HG03159 (cell line): ENCODE measurements around the gene ASPRV1.

ENCODE experiments used
- ATAC-seq: cut with Tn5 transposase; IDR thresholded peaks from one replicate; pipeline ENCODE4 v1.9.1; 2021; ENCODE audit warnings: mild to moderate bottlenecking, moderate library complexity; ENCODE audit not compliant: unreplicated experiment

ASPRV1 gene

DNA sequence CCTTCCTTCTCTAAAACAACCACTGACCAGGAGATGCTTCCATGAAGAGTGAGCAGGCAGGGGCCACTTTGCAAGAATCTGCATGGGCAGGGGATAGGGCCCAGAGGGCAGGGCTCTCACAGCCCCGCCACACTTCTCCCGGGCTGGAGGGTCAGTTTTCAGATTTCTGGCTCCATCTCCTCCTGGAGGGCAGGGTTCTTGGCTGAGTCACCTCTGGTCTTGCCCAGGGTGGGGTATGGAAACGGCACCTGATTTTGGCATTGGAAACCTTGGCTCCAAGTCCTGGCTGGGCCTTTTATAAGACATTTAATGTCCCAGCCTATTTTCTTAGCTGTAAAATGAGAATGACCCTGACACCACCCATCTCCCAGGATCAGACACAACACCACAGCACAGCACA lies 27.6 kb upstream of the ASPRV1 start:
- no peak for ATAC-seq

DNA sequence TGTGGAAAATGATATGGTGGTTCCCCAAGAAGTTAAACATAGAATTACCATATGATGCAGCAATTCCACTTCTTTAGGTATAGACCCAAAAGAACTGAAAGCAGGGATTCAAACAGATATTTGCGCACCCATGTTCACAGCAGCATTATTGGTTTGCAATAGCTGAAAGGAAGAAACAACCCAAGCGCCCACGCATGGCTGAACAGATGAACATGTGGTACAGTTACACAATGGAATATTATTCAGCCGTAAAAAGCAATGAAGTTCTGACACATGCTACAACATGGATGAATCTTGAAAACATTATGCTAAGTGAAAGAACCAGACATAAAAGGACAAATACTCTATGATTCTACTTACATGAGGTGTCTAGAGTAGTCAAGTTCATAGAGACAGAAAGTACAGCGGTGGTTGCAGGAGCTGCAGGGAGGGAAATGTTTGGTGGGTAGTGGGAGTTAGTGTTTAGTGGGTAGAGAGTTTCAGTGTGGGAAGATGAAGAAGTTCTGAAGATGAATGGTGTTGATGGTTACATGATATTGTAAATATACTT lies 26.7 kb upstream of the ASPRV1 start:
- ATAC-seq: no peak

DNA sequence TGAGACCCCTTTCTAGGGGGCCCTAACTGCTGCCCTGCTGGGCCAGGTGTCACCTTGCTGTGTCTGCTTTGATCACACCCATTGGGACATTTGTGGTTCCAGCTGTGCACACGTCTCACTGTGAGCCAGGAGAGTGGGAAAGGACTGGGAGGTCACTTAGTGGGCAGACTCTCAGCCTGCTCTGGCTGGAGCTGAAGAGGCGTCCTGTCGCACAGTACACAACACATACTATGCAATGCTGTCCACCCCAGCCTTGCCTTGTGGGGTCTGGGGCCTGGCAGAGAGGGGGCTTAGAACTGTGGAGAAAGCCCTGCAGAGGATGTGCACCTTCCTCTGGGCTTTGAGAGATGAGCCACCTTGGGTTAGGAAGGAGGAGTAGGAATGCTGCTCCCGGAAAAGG lies 25.3 kb upstream of the ASPRV1 start:
- ATAC-seq: no peak

DNA sequence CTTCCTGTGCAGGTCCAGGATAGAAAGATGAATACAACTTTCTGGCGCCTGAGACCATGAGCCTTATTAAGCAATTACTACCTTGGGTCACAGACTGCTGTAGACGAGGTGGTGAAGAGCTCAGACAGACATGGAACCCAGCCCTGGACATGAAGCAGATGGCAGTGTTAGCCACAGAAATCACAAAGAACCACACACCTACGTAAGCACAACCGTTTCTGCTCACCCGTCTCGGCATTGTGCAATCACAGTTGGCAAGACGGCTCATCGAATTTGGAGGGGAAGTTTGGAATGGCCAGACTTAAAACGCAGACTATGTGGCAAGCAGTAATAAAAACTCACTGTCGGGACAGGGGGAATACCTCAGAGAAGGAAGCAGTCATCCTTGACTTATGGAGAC lies 24.3 kb upstream of the ASPRV1 start:
- ATAC-seq: no peak

DNA sequence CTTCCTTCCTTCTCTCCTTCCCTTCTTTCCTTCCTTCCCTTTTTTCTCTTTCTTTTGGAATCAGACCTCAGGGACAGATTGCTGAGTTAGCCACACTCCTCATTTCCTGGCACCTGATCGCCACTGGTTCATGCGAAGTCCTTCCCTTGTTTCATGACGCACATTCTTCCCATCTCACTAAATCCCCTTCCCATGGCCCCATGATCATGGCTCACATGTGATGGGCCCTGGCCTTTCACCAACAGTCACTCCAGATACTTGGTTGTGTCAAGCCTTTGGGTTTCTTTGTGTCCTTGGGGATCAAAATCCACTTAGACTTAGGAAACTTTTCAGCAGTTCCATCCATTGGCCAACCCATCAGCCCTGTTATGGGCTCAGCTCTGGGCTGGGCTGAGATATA lies 23.8 kb upstream of the ASPRV1 start:
- no peak for ATAC-seq

DNA sequence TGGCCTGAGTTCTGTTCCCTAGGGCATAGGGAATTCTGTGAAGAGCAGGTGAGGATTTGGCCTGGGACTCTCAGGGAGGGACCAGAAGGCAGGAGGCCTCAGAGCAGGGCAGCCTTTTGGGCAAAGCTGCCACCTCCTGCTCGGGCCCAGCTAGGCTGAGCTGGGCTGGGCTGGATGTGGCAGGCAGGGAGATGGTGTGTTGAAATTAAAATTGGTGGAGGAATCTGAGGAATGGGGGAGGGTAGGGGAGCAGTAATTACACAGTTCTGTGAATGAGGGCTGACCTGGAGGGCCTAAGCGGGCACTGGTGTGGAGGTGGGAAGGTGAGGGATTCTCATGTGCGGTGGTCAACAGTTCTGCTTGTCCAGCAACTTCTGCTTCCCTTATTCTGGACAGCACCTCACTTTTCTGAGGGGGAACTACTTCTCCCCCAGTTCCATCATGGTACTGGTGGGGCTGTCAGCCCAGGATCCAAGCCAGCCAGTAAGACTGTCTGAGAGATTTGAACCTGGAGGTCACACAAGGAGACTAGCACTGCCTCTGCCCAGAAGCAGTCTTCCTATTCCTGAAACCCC lies 22.0 kb upstream of the ASPRV1 start:
- ATAC-seq: no peak

DNA sequence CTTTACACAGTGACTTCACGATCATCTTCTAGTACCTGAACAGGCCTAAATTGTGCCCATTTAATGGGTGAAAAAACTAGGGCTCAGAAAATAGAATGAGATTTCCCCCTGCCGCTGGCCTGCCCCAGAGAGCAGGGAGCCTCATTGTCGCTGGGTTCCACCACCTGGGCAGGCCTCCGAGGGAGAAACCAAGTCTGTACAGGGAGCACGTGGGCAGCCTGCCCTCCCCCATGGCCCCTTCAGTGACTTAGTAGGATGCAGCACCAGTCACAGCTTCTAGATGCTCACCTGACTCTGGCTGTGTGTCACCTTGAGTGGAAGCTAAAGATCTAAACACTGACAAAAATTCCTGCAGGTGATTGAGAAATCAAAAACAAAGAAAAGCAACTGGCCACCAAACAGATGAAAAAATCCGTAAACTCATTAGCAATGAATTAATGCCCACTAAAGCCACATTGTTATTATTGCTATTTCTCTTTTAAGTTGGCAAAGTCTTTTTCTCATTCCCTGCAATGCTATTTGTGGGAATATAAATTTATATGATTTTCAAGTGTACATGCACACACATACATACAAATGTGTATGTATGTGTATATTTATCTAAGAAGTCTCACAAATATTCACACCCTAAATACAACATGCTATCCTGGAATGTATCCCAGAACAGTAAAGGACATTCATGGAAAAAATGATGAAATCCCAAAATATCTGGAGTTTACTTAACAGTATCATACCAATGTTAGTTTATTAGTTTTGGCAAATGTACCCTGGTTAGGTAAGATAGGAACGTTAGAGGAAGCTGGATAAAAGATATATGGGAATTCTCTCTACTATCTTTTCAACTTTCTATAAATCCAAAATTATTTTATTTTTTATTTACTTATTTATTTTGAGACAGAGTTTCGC lies 18.7 kb upstream of the ASPRV1 start:
- ATAC-seq: no peak

DNA sequence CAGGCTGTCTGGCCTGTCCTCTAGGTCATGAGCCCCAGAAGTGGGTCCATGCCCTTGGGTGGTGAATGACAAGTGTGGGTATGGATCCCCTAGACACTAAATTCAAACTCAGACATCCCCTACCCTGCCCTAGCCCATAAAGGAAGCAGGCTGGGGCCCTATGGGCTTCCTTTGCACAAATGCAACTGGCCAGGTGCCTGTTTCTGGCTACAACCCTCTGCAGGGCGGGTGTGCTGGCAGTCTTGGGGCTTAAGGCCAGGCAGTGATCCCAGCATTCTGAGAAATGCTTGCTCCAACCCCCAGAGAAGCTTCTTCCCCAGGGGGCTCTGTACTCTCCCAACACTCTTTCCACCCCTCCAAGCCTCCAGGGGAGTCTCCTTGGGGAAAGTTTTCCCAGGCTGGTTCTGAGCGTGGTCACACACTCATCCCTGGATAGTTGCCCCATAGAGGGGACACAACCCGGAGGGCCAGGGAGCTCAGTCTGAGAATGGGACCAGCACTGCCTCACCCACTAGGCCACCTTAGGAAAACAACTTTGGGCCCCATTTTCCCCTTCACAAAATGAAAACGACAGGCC lies 16.6 kb upstream of the ASPRV1 start:
- ATAC-seq: no peak

DNA sequence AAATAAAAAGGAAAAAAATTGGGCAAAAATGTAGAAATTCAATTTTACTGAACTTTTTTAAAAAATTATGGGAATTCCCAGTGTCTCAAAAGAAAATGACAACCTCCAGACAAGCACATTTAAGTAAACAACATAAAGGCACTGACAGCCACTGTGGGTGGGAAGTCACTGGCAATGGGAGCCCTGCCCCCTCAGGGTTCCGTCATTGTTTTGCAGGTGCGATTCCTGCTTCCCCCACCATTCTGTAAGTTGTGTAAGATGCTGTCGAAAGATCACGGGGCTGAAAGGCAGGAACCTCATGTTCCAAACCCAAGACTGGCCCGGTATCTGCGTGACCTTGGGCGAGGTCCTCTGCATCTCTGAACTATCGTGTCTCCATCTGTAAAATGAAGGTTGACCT lies 15.8 kb upstream of the ASPRV1 start:
- no peak for ATAC-seq

DNA sequence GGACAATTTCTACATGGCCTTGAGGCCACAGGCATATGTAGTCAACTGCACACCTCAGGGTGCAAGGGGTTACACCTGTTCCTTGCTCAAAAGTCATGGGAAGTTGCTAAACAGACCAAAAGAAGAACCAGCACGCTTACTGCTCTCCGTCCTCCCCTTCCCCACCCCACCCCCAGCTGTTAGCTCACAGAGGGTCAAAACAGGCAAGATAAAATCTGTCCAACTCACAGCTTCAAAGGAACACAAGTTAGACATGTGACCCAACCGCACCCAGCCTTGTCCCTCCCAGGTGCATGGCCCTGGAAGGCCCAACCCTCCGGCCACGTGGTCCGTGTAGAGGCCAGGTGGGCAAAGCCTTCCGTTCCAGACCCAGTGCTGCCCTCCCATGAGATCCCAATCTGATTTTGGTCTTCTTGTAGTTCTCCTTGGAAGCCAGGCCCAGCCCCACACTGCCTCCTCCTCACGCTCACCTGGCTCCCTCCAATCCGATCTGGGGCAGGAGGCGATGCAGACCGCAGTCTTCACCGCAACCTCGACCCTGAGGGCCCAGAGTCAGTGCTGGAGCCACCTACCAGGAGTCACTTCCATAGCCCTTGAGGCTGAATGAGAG lies 14.5 kb upstream of the ASPRV1 start:
- ATAC-seq: no peak

DNA sequence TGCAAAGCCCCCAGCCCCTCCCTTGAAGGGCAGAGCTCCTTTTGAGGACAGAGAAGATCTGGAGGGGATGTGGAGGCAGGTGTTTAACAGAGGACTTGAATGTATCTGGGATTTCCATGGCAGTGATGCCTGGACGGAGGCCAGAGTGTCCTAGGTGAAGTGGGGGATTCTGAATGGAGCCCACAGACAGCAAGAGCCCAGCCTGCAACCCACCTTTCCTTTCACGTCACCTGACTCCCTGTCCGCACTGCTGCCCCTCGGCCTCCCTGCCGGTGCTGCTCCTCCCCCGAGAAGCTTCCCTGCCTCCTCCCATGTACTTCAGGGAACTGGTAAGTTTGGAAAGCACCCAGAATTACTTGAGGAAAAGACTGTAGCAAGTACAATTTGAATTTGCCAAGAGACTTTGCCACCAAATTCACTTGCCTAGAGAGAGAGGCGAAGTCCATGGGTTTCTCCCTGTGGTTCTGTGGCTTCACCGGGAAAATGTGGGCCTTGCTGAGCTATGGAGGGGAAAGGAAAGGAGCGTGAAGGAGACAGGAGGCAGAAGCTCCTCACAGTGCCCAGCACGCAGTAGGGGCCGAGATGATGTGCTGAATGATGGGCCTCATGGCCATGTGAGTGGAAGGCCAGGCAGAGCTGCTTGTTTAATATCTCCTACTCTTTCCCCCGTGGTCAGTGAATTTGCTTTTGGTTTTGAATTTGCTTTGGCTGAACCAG lies 13.9 kb upstream of the ASPRV1 start:
- no peak for ATAC-seq

DNA sequence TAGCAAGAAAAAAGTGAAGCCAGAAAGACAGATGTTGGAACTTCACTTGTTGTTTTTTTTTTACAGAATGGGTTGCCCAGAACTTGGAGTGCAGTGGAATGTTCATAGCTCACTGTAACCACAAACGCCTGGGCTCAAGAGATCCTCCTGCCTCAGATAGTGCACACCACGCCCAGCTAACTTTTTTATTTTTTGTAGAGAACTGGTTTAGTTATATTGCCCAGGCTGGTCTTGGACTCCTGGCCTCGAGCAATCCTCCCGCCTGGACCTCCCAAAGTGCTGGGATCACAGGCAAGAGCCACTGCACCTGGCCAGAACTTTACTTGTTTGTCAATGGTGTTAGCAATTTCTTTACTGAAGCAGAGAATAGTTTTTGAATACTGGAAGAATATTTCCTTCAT lies 11.9 kb upstream of the ASPRV1 start:
- no peak for ATAC-seq

DNA sequence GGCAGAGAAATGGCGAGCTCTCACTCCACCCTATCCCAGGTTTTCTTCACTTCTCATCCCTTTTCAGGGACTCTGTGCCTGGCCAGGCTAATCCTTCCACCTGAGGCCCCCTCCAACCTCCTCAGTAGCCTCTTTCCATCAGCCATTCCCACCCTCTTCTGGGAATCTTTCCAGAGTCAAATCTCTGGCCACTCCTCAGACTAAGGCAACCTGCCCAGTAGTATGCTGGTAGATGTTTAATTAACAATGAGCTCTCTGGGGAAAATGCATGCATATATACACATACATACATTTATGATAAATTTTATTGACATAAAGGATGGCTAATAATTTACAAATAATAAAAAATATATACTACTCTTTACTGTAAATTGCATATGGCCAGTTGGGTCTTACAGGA lies 11.4 kb upstream of the ASPRV1 start:
- ATAC-seq: no peak

DNA sequence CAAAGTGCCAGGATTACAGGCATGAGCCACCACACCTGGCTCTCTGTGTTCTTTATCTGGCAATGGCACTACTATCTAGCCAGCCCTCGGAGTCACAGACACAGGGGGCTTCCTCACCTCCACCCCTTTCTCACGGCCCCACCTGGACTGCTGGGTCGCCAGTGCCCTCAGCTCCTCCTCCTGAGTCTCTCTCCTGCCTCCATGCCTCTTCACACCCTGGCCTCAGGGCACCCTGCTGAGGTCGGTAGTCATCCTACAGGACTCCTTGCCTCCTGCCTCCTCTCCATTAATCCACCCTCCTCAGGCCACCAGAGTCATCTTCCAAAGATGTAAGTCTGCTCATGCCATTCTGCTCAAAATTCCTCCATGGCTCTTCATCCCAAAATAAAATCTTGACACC lies 8.6 kb upstream of the ASPRV1 start:
- ATAC-seq: no peak

DNA sequence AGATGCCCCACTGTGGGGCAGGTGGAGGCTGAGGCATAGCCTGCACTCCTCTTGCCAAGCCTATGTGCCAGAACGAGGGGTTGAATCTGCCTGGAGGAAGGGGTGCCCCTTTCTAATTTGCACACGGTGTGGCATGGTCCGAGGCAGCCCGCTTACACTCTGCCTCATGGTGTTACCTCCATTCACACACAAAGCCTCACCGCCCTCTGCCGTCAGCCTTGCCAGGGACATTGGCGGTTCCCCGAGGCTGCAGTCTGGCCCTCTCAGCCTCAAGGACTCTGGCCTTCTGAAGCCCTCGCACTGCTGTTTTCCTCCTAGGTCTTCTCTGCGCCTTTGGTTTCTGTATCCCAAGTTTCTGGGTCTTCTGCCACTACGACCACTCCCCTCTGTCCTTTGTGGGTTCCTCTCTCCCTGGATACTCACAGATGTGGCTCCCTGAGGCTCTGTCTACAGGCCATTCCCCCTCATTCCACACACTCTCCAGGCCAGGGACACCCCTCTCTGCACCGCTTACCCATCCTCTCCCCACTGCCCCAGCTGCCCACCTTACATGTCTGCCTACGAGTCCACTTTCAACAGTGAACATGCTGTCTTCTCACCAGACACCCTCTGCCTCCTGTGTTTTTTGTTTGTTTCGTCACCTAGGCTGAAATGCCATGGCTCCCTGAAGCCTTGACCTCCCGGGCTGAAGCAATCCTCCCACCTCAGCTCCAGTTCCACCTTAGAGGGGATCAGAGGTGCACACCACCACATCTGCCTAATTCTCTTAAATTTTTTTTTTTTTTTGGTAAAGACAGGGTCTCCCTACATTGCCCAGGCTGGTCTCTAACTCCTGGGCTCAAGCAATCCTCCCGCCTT lies 7.9 kb upstream of the ASPRV1 start:
- ATAC-seq: no peak

DNA sequence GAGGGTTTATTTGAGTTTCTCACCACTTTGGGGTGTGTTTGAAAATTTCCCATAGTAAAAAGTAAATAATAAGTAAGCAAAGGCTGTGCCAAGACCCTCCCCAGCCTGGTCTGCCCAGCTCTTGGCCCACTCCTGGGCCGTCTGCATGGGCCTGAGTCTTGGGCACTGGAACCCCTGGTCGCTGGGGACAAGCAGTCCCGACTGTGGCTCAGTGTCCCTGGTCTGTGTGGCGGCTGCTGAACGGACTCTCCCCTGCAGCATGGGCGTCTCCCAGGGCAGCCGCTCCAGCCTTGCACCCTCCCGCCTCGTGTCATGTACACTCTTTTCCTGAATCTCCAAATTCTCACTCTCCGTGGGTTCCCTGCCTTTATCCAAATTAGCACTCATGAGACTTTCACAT lies 7.2 kb upstream of the ASPRV1 start:
- ATAC-seq: no peak

DNA sequence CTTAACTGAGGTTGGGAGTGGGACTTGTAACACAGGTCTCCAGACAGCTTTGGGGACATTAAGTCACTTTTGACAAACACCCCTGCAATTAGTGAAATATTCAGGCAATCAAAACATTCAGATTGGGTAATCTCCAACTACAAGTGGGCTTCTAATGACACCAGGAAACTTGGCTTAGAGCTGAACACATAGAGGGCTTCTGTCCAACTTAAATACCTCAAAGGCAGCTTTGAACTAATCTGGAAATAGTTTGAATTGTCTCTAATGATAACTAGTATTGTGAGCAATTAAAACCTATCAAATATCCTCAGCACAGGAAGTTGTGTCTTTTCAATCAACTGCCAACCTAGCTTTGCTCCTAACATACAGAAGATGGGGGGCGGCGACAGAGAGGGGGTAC lies 5.1 kb upstream of the ASPRV1 start:
- ATAC-seq: no peak

DNA sequence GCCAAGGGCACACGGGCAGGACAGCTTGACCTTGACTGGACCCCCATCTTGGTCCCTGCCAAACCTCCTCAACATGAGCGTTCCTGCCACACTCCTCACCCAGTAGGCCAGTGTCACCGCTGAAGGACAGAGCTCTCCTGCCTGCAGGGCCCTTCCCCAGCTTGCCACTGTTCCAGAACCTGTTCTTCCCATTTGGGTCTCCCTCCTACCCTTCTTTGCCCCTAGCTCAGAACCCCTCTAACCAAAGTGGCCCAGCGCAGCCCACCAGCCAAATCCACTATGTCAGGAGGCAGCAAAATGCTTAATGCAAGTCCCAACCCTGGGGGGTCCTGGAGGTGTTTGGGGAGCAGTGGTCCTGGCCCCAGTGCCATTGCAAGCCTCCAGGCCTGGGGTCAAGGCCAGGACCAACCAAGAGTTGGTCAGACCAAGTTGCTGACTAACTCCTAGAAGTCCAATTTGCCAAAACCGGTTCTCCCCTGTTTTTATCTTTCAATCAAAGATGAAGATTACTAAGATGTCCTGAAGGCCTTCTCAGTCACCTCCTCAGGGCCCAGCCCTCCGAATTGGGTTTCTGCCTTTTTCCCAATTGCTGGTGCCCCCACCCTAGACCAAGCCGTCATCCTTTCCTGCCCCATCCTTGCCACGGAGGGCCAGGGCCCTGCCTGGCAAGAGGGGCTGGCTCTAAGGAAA lies 4.5 kb upstream of the ASPRV1 start:
- no peak for ATAC-seq

DNA sequence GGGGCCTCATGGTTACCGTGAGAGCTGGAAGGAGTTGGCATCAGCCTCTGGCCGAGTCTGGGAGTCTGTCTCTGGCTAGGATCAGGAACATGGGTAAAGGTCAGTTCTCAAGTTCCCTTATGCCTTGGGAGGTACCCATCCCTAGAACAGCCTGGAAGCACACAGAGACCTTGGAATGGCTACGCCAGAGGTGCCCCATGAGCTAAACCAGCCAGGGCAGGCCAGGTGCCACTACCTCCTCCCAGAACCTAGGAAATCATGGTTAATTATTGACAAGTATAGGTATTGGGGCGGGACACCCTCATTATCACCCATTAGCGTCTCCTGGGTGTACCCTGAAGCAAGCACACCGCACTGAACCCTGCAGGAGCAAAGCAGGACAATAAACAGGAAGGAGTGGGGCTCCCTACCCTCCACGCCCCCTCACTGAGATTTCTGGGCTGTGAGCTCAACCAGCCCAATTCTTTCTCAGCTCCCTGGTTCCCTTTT lies 3.0 kb upstream of the ASPRV1 start:
- ATAC-seq: no peak
